AG20443 (cell line): ENCODE measurements around the gene DOCK4.
A peak's percentile ranks its signal among the peaks of the same experiment; 100 is the strongest.

Source experiments
- DNase-seq: peaks from one replicate; pipeline ENCODE4 v3.0.0; 2012; ENCODE audit warnings: low spot score, mixed read lengths

DOCK4 gene

DNA sequence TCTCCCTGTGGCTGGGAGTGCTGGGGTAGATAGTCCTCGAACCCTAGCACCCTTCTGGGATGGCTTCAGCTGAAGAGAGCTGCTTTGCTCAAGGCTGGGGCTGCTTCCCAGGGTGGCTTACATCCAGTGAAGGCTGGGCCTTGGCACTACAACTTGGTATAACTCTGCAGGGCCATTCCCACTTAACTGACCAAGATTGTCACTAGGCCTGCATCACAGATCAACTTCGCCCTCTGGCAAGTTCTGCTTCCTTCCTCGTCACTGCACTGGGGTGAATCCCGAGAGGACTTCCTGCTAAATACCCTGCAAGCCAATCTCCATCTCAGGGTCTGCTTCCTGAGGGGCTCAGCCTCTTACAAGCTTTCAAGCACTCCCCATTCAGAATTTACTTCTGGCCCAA is 195.2 kb downstream of the DOCK4 start:
- DNase-seq: no peak

DNA sequence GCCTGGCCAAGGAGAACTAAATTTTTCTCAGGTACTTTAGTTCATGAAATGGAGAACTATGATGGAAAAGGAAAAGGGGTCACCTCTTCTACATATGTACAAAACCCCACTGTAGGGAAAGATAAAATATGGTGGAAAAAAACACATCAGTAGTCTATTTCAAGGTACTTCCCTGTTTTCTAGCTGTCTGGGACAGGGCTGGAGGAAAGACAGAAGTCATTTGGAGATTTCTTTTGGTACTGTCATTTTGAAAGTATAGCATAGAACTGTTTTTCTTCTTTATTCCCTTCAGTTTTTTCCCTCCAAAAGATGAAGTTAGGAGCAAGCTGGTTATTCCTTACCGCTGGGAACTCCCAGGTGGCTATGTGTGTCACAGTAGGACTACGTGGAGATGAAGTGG is 196.1 kb downstream of the DOCK4 start:
- DNase-seq: no peak

DNA sequence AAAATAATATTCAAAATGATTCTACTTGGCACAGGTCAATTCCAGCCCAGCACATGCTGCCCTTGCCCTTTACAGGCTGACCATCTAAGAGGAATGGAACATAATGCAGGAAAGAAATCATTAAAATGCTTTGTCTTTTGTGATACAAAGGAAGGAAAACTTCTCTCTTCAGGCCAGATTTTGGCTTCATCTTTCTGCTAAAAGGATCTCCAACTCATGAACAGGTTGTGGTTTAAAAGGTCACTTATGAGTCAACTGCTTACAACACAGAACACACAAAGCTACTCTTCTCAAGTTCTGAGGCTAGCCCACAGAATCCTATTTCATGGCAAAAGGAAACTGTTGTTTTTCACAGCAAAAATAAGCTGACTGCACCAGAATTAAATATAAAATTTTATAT is 197.1 kb downstream of the DOCK4 start:
- DNase-seq: no peak

DNA sequence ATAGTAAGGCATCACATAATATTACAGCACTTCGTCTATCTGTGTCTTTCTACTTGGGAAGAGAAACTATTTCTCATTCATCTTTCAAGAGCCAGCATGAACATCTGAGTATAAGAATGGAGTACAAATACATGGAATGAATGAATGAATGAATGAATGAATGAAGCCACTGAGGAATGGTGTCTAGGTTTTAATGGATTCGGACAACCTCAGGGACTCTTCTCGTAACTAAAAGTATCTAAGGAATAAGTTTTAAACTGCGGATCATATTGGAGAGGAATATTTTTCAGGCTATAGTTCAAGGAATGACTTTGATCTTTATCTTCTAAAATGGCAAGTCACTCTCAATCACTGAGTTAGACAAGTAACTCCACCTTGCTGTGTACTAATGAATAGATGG is 199.0 kb downstream of the DOCK4 start:
- DNase-seq: no peak

DNA sequence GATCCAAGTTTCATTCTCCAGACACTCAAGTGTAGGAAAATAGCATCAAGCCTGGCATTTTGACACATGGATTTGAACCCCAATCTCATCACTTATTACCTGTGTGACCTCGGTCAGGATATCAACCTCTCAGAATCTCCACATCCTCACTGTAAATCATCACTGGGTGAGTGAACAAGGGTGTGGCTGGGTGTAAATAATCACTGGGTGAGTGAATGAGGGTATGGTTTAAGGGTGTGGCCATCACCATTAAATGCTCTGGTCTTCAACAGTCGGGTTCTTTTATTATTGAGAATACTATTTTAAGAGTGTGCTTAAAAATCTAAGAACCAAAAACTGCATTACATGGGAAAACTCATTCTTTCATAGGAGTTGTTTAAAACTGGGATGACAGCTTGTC is 200.1 kb downstream of the DOCK4 start:
- DNase-seq: no peak

DNA sequence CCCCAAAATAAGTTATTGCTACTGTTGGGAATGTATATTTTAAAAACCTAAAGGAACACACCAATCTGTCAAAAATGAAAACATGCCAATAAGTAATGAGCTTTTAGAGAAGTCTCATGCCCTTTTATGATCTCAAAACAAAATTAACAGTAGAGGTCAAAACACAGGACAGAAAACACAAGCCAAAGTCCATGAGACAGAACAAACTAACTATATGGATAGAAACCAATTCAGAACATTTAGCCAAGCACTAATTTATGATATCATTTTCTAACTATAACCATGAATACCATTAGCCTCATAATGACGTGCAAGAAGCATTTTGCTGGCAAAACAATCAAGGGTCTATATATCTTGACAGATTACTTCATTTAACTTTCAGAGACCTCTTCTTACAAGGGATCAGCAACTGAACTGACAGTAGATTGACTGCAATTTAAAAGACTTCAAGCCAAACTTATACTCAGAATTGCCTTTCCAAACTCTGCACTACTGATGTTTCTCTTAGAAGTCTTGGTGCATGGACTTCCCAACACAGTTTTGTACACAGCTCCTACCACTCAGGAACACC is 200.9 kb downstream of the DOCK4 start:
- DNase-seq: no peak

DNA sequence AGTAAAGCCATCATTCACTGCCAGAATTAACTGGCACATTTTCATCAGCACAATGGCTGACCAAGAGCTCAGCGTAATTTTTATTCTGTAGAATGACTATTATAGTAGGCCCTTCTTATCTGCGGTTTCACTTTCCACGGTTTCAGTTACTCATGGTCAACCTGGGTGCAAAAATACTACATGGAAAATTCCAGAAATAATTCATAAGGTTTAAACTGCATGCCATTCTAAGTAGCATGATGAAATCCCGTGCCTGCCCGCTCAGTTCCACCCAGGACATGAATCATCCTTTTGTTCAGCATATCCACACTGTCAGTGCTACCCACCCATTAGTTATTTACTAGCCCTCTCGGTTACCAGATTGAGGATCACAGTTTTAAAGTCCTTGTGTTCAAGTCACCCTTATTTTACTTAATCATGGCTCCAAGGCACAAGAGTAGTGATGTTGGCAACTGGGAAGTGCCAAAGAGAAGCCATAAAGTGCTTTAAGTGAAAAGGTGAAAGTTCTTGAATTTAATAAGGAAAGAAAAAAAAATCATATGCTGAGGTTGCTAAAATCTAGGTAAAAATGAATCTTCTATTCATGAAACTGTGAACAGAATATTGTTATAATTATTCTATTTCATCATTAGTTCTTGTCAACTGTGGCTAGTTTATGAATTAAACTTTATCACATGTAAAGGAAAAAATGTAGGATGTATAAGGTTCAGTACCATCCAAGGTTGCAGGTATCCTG is 204.9 kb downstream of the DOCK4 start:
- peak; percentile 27 for DNase-seq

DNA sequence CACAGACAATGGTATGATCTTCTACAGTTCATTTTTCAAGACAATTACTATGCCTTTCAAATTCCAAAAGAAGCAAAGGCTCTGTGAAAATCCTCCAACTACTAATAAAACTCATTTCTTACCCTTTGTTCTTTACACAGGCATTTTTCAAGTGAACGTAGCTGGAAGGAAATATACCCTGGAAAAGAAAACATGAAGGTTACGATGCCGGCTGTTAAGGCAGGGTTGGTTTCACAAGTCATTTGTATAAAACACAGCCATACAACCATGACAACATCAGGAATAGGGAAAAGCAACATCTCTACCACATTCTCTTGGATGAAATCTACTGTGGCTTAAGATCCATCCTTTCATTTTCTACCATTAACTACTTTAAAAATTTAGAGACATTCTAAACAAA is 207.9 kb downstream of the DOCK4 start:
- no peak for DNase-seq

DNA sequence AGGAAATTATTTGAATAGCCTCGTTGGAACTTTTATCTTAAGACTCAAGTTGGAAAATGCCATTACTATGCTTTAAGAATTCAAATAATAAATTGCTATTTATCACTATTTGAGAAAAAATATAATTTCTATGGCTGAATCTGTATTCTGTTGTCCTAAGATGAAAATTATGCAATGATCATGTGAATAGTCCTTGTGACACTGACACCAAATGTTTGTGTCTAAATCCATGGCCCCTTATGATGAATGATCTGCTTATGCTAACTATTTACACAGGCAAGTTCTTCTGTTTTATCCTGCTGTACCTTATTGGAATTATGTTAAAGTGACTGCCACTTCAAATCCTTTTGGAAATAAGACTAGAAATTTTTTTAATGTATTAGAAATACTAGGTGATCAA is 208.7 kb downstream of the DOCK4 start:
- no peak for DNase-seq

DNA sequence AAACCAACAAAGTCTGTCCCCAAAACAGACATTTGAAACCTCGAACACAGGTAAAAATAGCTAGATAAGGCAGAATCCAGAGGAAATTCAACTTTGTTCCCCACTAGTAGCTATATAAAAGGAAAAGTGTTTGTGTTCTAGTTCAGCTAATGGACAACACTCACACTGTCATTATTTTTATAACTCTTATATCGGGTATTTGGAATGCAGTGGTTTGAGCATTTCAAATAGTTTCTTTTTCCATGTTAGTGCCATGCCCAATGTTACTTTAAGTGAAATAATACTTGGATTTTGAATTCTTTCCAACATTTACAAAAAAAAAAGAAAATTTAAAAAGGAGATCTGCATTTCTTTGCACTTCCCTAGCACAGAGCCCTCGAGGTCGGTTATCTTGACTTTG is 213.6 kb downstream of the DOCK4 start:
- DNase-seq: peak; percentile 9

DNA sequence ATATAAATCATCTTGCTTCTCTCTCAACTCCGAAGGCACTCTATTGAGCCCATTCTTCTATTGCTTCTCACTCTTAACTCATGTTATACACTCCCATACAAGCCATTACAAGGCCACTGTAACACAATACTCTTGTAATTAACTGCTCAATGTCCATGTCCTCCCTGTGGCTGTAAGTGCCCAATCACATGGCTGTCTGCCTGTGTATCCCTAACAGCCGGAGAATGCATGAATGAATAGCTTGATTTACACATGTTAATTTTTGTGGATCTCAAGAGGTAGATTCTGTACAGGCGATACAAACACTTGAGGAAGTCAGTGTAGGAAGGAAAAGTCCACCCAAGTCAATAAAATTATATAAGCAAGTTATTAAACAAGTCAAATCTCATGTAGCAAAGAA is 215.6 kb downstream of the DOCK4 start:
- no peak for DNase-seq

DNA sequence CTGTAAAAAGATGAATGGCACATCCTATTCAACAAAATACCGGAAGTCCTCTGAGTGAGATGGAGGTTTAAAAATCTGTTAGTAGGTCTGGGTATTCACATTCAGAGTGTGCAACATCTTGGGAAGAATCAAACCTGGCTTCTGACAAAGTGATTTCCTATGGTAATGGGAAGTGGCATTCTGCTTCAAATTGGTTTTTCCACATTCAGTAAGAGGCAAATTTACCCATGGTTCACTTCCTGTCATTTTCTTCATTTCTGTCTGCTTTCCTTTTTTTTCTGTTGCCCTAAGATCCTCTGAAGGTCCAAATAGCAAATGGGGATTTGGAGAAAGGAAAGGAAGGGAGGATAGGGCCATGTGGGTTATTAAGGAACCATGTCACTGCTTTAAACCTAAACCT is 218.3 kb downstream of the DOCK4 start:
- DNase-seq: no peak

DNA sequence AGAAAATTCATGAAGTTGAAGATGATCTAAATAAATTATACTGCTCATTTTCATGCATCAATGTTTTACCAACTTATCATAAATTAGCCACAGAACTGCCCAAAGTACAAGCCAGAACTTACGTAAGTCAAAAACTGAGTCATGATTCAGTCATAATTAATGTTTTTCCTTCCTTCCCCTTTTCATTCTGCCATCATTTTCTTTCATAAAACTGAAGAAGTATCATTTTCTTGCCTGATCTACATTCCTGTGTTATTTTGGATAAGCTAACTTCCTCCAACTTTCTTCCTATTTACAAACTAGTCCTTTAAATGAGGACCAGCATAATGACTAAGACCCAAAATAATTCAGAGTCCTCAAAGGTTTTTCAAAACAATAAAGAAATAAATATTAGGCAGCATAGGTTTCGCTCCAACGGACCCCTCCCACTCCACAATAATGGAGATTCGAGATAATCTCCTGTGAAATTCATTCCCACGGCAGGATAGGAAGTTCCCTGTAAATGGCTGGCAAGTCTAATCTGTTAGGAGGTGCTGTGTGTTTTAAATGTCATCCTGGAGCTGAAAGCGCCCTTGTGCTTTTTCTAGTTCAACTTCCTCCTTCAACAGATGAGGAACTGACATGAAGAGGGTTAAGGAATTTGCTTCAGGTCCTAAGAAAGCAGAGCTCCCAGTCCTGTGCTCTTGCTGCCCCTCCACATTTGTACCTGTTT is 218.9 kb downstream of the DOCK4 start:
- peak; percentile 13 for DNase-seq

DNA sequence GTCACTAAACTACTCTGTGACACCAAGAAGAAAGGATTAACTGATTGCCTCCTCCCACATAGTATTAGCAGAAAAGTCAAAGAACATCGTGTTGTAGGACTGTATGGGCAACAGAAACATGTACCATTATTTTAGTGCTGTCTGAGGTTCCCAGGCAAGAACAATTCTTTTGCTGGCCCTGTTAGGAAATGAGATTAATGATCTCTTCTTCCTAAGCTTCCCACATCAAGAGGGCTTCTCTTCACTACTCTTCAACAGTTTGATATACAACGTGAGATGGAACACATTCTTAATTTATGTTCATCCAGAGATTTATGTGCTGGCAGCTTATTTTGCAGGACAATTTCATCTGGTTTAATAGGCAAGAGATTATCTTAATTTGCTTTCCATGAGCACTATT is 219.6 kb downstream of the DOCK4 start:
- DNase-seq: no peak

DNA sequence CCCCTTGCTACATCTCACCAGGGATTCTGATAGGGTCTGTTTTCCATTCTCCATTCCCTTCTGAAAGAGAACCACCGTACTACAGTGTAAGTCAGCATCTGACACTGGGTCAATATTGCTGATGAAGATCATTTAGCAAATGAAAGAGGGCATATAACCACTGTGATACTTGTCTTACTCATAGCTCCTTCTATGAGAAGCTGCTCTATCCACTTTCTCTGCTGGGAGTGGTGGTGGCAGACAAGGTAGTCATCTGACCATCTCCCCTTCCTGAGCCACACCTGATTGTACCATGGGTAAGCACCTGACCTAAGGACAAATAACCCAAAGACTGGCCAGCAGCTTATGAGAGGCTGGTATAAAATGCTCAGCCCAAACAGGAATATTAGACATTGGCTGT is 220.4 kb downstream of the DOCK4 start:
- DNase-seq: no peak

DNA sequence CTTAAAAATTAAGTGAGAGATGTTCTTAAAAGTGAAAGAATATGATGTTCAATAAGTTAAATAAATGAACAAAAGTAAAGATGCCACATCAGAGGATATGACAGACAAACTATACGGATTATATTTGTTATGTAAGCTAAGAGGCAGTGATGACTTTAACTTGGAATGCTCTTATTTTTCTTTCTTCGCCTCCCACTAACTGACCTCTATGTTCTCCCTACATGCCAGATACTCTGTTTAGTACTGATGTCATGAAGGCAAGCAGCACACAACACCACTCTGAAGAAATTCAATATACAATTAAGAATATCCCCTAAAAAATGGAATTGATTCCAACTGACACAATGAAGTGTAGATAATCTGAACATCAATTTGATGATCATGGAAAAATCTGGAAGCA is 223.4 kb downstream of the DOCK4 start:
- no peak for DNase-seq

DNA sequence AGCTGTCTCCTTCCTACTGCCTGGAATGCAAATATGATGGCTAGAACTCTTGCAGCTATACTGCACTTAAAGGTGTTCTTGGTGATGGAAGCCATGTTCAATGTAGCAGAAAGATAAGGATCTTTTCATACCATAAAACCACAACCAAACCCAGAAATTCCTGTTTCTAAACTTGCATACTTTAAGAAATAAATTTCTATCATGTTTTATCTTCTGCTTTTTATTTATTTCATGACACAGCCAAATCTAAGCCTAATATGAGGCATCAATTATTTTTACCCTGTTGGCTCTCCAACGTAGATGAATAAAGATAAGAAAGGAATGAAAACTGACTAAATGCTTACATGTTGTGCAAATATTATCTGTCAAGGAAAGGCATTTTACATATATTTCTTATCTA is 224.1 kb downstream of the DOCK4 start:
- DNase-seq: no peak

DNA sequence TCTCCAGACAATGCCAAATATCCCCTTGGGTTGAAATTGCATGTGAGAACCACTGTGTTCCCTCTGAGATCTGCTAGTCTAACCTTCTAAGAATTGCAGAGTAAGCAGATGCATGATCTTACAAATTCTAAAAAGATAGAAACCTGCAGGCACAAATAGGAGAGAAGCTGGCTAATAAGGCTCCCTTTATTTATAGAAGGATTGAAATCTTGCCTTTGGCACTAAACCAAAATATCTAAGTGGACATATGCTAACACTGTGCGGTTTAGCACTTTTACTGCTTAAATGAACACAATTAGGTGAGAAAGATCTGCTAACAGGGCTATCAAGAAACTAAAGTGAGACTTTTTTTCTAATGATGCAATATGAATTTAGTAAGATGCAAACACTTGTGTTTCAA is 225.5 kb downstream of the DOCK4 start:
- DNase-seq: no peak

DNA sequence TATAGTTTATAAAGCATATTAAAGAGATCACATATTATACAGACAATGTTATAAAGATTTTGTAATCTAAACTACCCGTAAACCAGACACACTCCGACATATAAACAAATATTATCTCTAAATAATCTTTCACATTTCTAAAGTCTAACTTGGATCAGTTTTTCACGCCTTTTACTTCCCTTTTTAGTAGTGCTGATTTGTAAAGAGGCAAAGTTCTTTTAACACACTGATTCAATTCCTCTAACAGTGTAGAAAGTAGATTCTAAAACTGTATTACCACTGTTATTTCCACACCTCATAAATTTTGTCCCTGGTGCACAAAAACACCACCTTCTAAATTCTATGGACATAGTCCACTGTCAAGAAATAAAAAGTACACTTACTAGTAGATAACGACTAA is 230.9 kb downstream of the DOCK4 start:
- DNase-seq: no peak

DNA sequence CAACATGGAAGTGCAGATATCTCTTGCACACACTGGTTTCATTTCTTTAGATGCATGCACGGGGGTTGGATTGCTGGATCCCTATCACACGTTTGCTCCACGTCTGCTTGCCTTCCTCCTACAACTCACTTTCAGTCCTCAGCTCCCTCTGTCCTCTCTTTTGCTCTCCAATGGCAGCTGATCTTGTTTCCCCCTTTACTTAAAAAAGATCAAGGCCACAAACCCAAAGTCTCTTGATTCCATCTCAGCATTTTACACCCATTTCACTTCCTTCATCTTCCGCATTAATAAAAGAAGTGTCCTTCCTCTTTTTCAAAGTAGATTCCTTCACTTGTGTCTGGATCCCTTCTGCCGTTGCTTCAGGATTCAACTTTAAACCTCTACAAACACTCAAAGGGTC is 245.2 kb downstream of the DOCK4 start:
- DNase-seq: no peak

DNA sequence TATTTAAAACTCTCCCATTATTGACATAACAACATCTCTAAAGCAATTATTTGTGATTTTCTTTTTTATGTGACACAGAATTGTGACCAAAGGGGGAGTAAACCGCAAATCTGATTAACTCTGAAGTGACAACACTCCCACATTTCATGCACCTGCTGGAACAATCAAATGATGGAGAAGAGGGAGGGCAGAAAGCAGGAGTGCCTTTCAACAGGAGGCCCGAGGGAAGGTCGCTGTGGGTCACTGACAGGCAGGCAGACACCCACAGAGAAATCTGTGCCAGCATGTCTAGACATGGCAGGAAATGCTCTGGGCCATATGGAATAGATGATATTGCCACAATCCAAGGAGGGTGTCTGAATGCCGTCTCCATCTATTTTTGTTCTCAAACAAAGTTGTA is 247.3 kb downstream of the DOCK4 start:
- no peak for DNase-seq

DNA sequence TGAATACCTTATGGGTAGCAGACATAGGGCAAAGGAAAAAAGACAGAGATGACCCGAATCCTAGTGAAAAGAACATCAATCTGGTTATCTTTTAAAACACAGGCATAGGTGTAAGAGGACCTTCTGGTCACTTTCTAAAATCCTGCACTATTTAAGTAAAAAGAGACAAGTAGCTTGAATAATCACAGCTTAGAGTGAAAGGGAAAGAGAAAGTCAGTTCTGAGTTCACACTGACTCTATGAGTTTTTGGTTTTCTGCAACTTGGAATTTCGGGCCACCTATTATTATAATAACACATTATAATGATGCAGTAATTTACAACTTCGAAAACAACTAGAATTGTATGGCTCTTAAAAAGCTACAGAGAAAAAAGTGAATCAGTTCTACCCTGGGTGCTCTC is 247.8 kb downstream of the DOCK4 start:
- no peak for DNase-seq

DNA sequence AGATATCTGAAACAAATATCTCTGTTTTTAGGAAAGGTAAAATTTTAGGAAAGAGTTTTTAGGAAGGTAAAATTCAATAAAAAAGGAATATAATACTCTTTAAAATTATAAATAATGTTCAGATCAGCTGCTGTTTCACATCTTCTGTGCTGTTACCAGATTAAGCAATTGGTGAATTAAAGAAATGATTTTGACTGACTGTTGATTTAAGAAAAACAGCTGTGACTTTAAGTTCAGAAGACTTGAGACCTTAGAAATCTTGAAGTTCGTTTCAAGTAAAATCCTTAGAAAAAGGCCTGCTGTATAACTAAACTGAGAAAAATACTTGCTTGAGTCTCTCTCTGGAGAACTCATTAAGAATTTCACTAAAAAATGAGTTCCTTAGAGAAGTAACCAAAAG is 250.6 kb downstream of the DOCK4 start:
- no peak for DNase-seq
